HEK293 (cell line): ENCODE measurements around the gene FSIP1.

Experiments
- CTCF ChIP-seq: fragments of 450-650 bp; formaldehyde crosslinking; IDR thresholded peaks from 2 replicates; pipeline ENCODE4 v1.5.1; 2016; ENCODE audit warnings: missing biosample characterization, missing genetic modification characterization
- PBX3 ChIP-seq: sonication (generic); formaldehyde crosslinking; IDR thresholded peaks from 2 replicates; pipeline ENCODE4 v1.8.1; 2022; ENCODE audit warnings: mild to moderate bottlenecking, moderate library complexity, missing genetic modification reagents
- WT1 ChIP-seq: fragments of 450-650 bp; formaldehyde crosslinking; IDR thresholded peaks from 2 replicates; pipeline ENCODE4 v1.5.1; 2016; ENCODE audit warnings: missing biosample characterization, missing genetic modification characterization
- ZBTB11 ChIP-seq: fragments of 450-650 bp; formaldehyde crosslinking; conservative IDR thresholded peaks from 2 replicates; pipeline ENCODE4 v1.5.1; 2016; ENCODE audit warnings: low read depth, missing biosample characterization, missing genetic modification characterization
- ZNF121 ChIP-seq: fragments of 450-650 bp; formaldehyde crosslinking; IDR thresholded peaks from 2 replicates; pipeline ENCODE4 v1.5.1; 2016; ENCODE audit warnings: missing biosample characterization, missing genetic modification characterization
- ZNF394 ChIP-seq: fragments of 450-650 bp; formaldehyde crosslinking; IDR thresholded peaks from 2 replicates; pipeline ENCODE4 v1.5.1; 2016; ENCODE audit warnings: missing biosample characterization, missing genetic modification characterization, mild to moderate bottlenecking, moderate library complexity, borderline replicate concordance

GRCh38 chr15:39700375-39700700 is 82.3 kb downstream of the FSIP1 start:
- TF ChIP-seq ZNF121 (tag by site-specific recombination) (no peak), CTCF (tag by site-specific recombination) (no peak), PBX3 (no peak), ZBTB11 (no peak), WT1 (tag by site-specific recombination) (no peak), ZNF394 (tag by site-specific recombination) (no peak)
